ENCODE measurements around the gene CENPQ.
A peak's percentile ranks its signal among the peaks of the same experiment; 100 is the strongest.

Gene CENPQ

GRCh38 chr6:49506569-49507111 is 43.5 kb downstream of the CENPQ start:
- H3K27ac ChIP-seq: no peak overlapping the region
- TF ChIP-seq CTCF (conservative IDR thresholded peaks at IDR 0.05): no peak

GRCh38 chr6:49509342-49509741 is 46.2 kb downstream of the CENPQ start:
- peak overlapping the region; percentile 48 for H3K27ac ChIP-seq
- no peak for TF ChIP-seq CTCF (conservative IDR thresholded peaks at IDR 0.05)

GRCh38 chr6:49513153-49513989 is 50.2 kb downstream of the CENPQ start:
- TF ChIP-seq CTCF (conservative IDR thresholded peaks at IDR 0.05): no peak
- no peak overlapping the region for H3K27ac ChIP-seq

GRCh38 chr6:49514571-49515484 is 51.7 kb downstream of the CENPQ start:
- no peak for TF ChIP-seq CTCF (conservative IDR thresholded peaks at IDR 0.05)

GRCh38 chr6:49515485-49516146 is 52.4 kb downstream of the CENPQ start:
- TF ChIP-seq CTCF (conservative IDR thresholded peaks at IDR 0.05): no peak

More at GRCh38 chr6:49514571-49515484, 51.7 kb downstream of the CENPQ start:
- H3K27ac ChIP-seq: no peak overlapping the region

GRCh38 chr6:49516147-49516505 is 53.0 kb downstream of the CENPQ start:
- no peak overlapping the region for H3K27ac ChIP-seq
- no peak for TF ChIP-seq CTCF (conservative IDR thresholded peaks at IDR 0.05)

More at GRCh38 chr6:49515485-49516146, 52.4 kb downstream of the CENPQ start:
- H3K27ac ChIP-seq: no peak overlapping the region
